HEK293T (cell line): ENCODE results near the gene GABBR2.

ENCODE experiments used
- ARNT ChIP-seq: fragments of 450-650 bp; IDR thresholded peaks from 2 replicates; pipeline ENCODE4 v1.6.1; 2017; ENCODE audit warnings: mild to moderate bottlenecking
- BHLHE40 ChIP-seq: fragments of 450-650 bp; IDR thresholded peaks from 2 replicates; pipeline ENCODE4 v1.6.1; 2016; ENCODE audit warnings: mild to moderate bottlenecking, moderate library complexity, borderline replicate concordance
- CTBP1 ChIP-seq: fragments of 450-650 bp; IDR thresholded peaks from 2 replicates; pipeline ENCODE4 v1.6.1; 2016; ENCODE audit warnings: borderline replicate concordance
- FOXA1 ChIP-seq: fragments of 450-650 bp; IDR thresholded peaks from 2 replicates; pipeline ENCODE4 v1.6.1; 2016; ENCODE audit warnings: mild to moderate bottlenecking
- FOXK2 ChIP-seq: fragments of 450-650 bp; IDR thresholded peaks from 2 replicates; pipeline ENCODE4 v1.6.1; 2016; ENCODE audit warnings: mild to moderate bottlenecking
- FOXM1 ChIP-seq: fragments of 450-650 bp; IDR thresholded peaks from 2 replicates; pipeline ENCODE4 v1.6.1; 2017; ENCODE audit warnings: mild to moderate bottlenecking, borderline replicate concordance
- L3MBTL2 ChIP-seq: fragments of 450-650 bp; conservative IDR thresholded peaks from 2 replicates; pipeline ENCODE4 v1.6.1; 2016; ENCODE audit warnings: mild to moderate bottlenecking
- NFRKB ChIP-seq: fragments of 450-650 bp; IDR thresholded peaks from 2 replicates; pipeline ENCODE4 v1.6.1; 2016; ENCODE audit warnings: mild to moderate bottlenecking, moderate library complexity
- SP1 ChIP-seq: fragments of 450-650 bp; IDR thresholded peaks from 2 replicates; pipeline ENCODE4 v1.6.1; 2017
- SUZ12 ChIP-seq: fragments of 450-650 bp; IDR thresholded peaks from 2 replicates; pipeline ENCODE4 v1.6.1; 2016; ENCODE audit warnings: mild to moderate bottlenecking
- ZNF384 ChIP-seq: fragments of 450-650 bp; IDR thresholded peaks from 2 replicates; pipeline ENCODE4 v1.6.1; 2016
- TF ChIP-seq, protein P1 (sequence below): fragments of 450-650 bp; IDR thresholded peaks from 2 replicates; pipeline ENCODE4 v1.6.1; 2016

DNA sequence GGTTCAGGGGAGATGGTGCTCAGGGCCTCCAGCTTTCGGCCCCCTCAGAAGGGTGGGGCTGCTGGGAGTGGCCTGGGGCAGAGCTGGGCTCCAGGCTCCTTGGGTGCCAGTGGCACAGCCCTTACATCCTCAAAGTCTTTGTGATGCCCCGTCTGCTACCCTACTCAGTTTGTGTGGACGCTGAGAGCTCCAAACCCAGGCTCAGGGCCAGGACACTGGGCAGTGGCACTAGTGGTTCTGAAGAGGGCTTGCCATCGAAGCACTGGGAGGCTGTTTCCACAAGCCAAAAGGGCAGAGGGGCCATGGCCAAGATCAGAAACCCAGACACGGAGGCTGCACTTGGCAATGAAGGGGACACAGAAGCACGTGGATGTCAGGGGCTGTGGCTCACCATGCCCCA, 99.1 kb downstream of the GABBR2 start:
- TF ChIP-seq ARNT = no peak
- TF ChIP-seq FOXA1 = no peak
- no peak for TF ChIP-seq BHLHE40
- no peak for TF ChIP-seq FOXK2
- no peak for TF ChIP-seq SP1
- no peak for TF ChIP-seq CTBP1
- TF ChIP-seq SUZ12 = no peak
- no peak for TF ChIP-seq FOXM1
- no peak for TF ChIP-seq L3MBTL2
- TF ChIP-seq, protein P1, sequence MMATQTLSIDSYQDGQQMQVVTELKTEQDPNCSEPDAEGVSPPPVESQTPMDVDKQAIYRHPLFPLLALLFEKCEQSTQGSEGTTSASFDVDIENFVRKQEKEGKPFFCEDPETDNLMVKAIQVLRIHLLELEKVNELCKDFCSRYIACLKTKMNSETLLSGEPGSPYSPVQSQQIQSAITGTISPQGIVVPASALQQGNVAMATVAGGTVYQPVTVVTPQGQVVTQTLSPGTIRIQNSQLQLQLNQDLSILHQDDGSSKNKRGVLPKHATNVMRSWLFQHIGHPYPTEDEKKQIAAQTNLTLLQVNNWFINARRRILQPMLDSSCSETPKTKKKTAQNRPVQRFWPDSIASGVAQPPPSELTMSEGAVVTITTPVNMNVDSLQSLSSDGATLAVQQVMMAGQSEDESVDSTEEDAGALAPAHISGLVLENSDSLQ = no peak
- no peak for TF ChIP-seq NFRKB
- no peak for TF ChIP-seq ZNF384
